ENCODE results near the gene CCSER1. TPM values are rescaled to one million over a fixed set of nuclear protein-coding genes. Genes with fewer than 3 reads are reported as not detected.

The CCSER1 gene
- total RNA-seq, 1 experiment from 2014 or later = 4.1 TPM

GRCh38 chr4:90280954-90281353 is 153.8 kb downstream of the CCSER1 start:
- POLR2A ChIA-PET = no interaction called here
- no peaks in the 10 kb centered on the region for H3K4me1 Mint-ChIP-seq (ENCODE audit: low read depth, unreplicated experiment)
- no peak overlapping the region for H3K27ac Mint-ChIP-seq (ENCODE audit: unreplicated experiment)

GRCh38 chr4:90281541-90282355 is 154.6 kb downstream of the CCSER1 start:
- no peaks in the 10 kb centered on the region for H3K9me3 ChIP-seq
- BruUV-seq (replicated peaks) = no TSS peak
- no peaks in the 10 kb centered on the region for H3K27me3 ChIP-seq (replicated peaks; ENCODE audit: control insufficient read depth, insufficient read depth, low read length)
- Mint-ChIP-seq H3K27me3 (ENCODE audit: insufficient read depth, unreplicated experiment) (no peaks in the 10 kb centered on the region), H3K4me3 (ENCODE audit: unreplicated experiment) (no peak overlapping the region), H3K27ac (ENCODE audit: unreplicated experiment) (no peak overlapping the region), H3K9me3 (ENCODE audit: unreplicated experiment) (no peaks in the 10 kb centered on the region), H3K4me1 (ENCODE audit: low read depth, unreplicated experiment) (no peaks in the 10 kb centered on the region), H3K36me3 (ENCODE audit: insufficient read depth, unreplicated experiment) (no peaks in the 10 kb centered on the region)
- H3K36me3 ChIP-seq (ENCODE audit: control insufficient read depth, insufficient read depth, low read length) = no peaks in the 10 kb centered on the region
- TF ChIP-seq CTCF (IDR thresholded peaks at IDR 0.05; ENCODE audit: insufficient read depth in 1 of 2, low read depth in 1 of 2, low read length in 1 of 2, severe bottlenecking in 1 of 2, unreplicated experiment in 1 of 2) = no peak
- DNase-seq = no peak
- H3K4me1 ChIP-seq = no peaks in the 10 kb centered on the region
- ChIA-PET CTCF (no interaction called here), POLR2A (no interaction called here)
- no peak overlapping the region for H3K4me3 ChIP-seq (ENCODE audit: low read depth, low read length)
- intact Hi-C loops (cut with micrococcal nuclease; ENCODE audit: unreplicated experiment) = no loop called here

More at GRCh38 chr4:90280954-90281353, 153.8 kb downstream of the CCSER1 start:
- Histone ChIP-seq H3K9me3 (no peaks in the 10 kb centered on the region), H3K4me1 (no peaks in the 10 kb centered on the region), H3K27me3 (replicated peaks; ENCODE audit: control insufficient read depth, insufficient read depth, low read length) (no peaks in the 10 kb centered on the region), H3K36me3 (ENCODE audit: control insufficient read depth, insufficient read depth, low read length) (no peaks in the 10 kb centered on the region), H3K4me3 (ENCODE audit: low read depth, low read length) (no peak overlapping the region)
- Mint-ChIP-seq H3K27me3 (ENCODE audit: insufficient read depth, unreplicated experiment) (no peaks in the 10 kb centered on the region), H3K4me3 (ENCODE audit: unreplicated experiment) (no peak overlapping the region), H3K36me3 (ENCODE audit: insufficient read depth, unreplicated experiment) (no peaks in the 10 kb centered on the region), H3K9me3 (ENCODE audit: unreplicated experiment) (no peaks in the 10 kb centered on the region)
- BruUV-seq (replicated peaks) = no TSS peak
- intact Hi-C loops (cut with micrococcal nuclease; ENCODE audit: unreplicated experiment) = no loop called here
- no peak for DNase-seq
- CTCF ChIA-PET = no interaction called here
- no peak for TF ChIP-seq CTCF (IDR thresholded peaks at IDR 0.05; ENCODE audit: insufficient read depth in 1 of 2, low read depth in 1 of 2, low read length in 1 of 2, severe bottlenecking in 1 of 2, unreplicated experiment in 1 of 2)

GRCh38 chr4:90290345-90290744 is 163.2 kb downstream of the CCSER1 start:
- intact Hi-C loops (cut with micrococcal nuclease; ENCODE audit: unreplicated experiment) = loop anchor here (5.0 kb wide), 1 partner anchor 108 kb away; no protein-coding TSS in a partner anchor
- no TSS peak for BruUV-seq (replicated peaks)

More at GRCh38 chr4:90290345-90290744, 163.2 kb downstream of the CCSER1 start:
- H3K27me3 ChIP-seq (replicated peaks; ENCODE audit: control insufficient read depth, insufficient read depth, low read length) = no peaks in the 10 kb centered on the region
- H3K4me3 ChIP-seq (ENCODE audit: low read depth, low read length) = no peak overlapping the region
- DNase-seq = no peak
- H3K4me1 ChIP-seq = no peaks in the 10 kb centered on the region
- H3K4me1 Mint-ChIP-seq (ENCODE audit: low read depth, unreplicated experiment) = no peaks in the 10 kb centered on the region
- TF ChIP-seq CTCF (IDR thresholded peaks at IDR 0.05; ENCODE audit: insufficient read depth in 1 of 2, low read depth in 1 of 2, low read length in 1 of 2, severe bottlenecking in 1 of 2, unreplicated experiment in 1 of 2) = no peak
- H3K9me3 Mint-ChIP-seq (ENCODE audit: unreplicated experiment) = no peaks in the 10 kb centered on the region
- H3K36me3 Mint-ChIP-seq (ENCODE audit: insufficient read depth, unreplicated experiment) = no peaks in the 10 kb centered on the region
- H3K36me3 ChIP-seq (ENCODE audit: control insufficient read depth, insufficient read depth, low read length) = no peaks in the 10 kb centered on the region
- POLR2A ChIA-PET = no interaction called here
- no peak overlapping the region for H3K27ac Mint-ChIP-seq (ENCODE audit: unreplicated experiment)
- H3K27me3 Mint-ChIP-seq (ENCODE audit: insufficient read depth, unreplicated experiment) = peaks cover 5% of the 10 kb centered on the region
- no peaks in the 10 kb centered on the region for H3K9me3 ChIP-seq
- CTCF ChIA-PET = no interaction called here
- no peak overlapping the region for H3K4me3 Mint-ChIP-seq (ENCODE audit: unreplicated experiment)

All from Caco-2 (cell line).